Testis (tissue), 5 donors: ENCODE measurements around the gene CTSD. TPM values are rescaled to one million over a fixed set of nuclear protein-coding genes. Genes with fewer than 3 reads are reported as not detected.
"Not testable (repeated sequence)": the region's sequence is repeated elsewhere in the genome, so short reads cannot be mapped to it uniquely, and the experiment has no call there.

Source experiments
- DNase-seq: peaks from one replicate; pipeline ENCODE4 v3.0.0-alpha.2; 2019
- H3K27ac ChIP-seq, 2 donors: fragments of 200-600 bp; sonication (generic); one replicate each; pipeline ENCODE4 v1.5.1; 2019
- H3K27me3 ChIP-seq: fragments of 200-600 bp; sonication (generic); one replicate; pipeline ENCODE4 v1.5.1; 2019
- H3K36me3 ChIP-seq: fragments of 200-600 bp; sonication (generic); one replicate; pipeline ENCODE4 v1.5.1; 2017; ENCODE audit warnings: low read depth; ENCODE audit errors: missing control alignments
- H3K4me1 ChIP-seq: fragments of 200-600 bp; sonication (generic); one replicate; pipeline ENCODE4 v1.5.1; 2019
- H3K4me3 ChIP-seq, 2 donors: fragments of 200-600 bp; sonication (generic); one replicate each; pipeline ENCODE4 v1.5.1; 2017 to 2019
- H3K9me3 ChIP-seq: fragments of 200-600 bp; sonication (generic); one replicate; pipeline ENCODE4 v1.5.1; 2017
- CTCF ChIP-seq, 3 experiments: fragments of 450-650 bp in 2 of 3; fragments of 200-600 bp in 1 of 3; sonication (generic) in 1 of 3; IDR thresholded peaks; one replicate each; pipeline ENCODE4 v1.5.1; 2016 to 2019; ENCODE audit warnings: antibody characterized with exemption in 3 of 3, mild to moderate bottlenecking in 2 of 3, moderate library complexity in 1 of 3
- POLR2A ChIP-seq: fragments of 450-650 bp; IDR thresholded peaks from one replicate; pipeline ENCODE4 v1.6.1; 2017; ENCODE audit warnings: antibody characterized with exemption, mild to moderate bottlenecking, moderate library complexity
- WGBS, 2 donors: methylation state at CpG; one replicate each; pipeline ENCODE4 v1.1.5; 2018; 5-methylcytosine and 5-hydroxymethylcytosine counted together
- intact Hi-C: fragments of 100-400 bp; cut with DNase I; formaldehyde crosslinking; loops from one replicate; pipeline ENCODE4 v1.15.1; 2023; ENCODE audit warnings: low total_unique reads
- long read RNA-seq, 2 donors: transcript quantifications; one replicate each; lab custom pipeline, GENCODE V29; 2026
- polyA plus RNA-seq: library from polyadenylated mRNA; stranded (reverse); fragments of 350-450 nt; fragmentation: Illumina TruSeq; extraction: RNeasy Lipid Tissue Mini Kit (QIAGEN cat#74804); gene quantifications from one replicate; pipeline ENCODE4 v1.2.3, GENCODE V29; 2014; ENCODE audit warnings: low read depth, low replicate concordance; ENCODE audit not compliant: insufficient read depth
- total RNA-seq, 2 donors: library from RNA; depleted of rRNA; stranded (reverse); fragments of >200 nt; gene quantifications; one replicate each; pipeline ENCODE4 v1.2.3, GENCODE V29; 2016

CTSD gene
- total RNA-seq (100 to 1,000 TPM; 522 to 897 TPM), polyA plus RNA-seq (486 TPM)
- long read RNA-seq, donor 1, transcript CTSD-201 (9 exons, 2,123 nt), result major isoform, 87 of 169 reads
- long read RNA-seq, donor 1, partial matches to known transcripts, result 80 of 169 reads
- long read RNA-seq, donor 1, other reads (novel, unspliced or antisense), result 0 of 169 reads
- long read RNA-seq, donor 2, transcript CTSD-201 (9 exons, 2,123 nt), result major isoform, 61 of 79 reads
- long read RNA-seq, donor 2, partial matches to known transcripts, result 17 of 79 reads
- long read RNA-seq, donor 2, other reads (novel, unspliced or antisense), result 0 of 79 reads

GRCh38 chr11:1763796-1764661 is at the start of gene CTSD:
Gene CTSD (minus strand): TSS chr11:1763927. CDS start chr11:1763859, 68 bp downstream.
- H3K36me3 ChIP-seq, result no peaks in the 10 kb centered on the region
- peak within 1 kb of the TSS; percentile 79 to 97 for H3K4me3 ChIP-seq
- TF ChIP-seq CTCF (IDR thresholded peaks at IDR 0.05) (no peak), POLR2A (peak; percentile 15)
- WGBS, 2 donors, result 1 to 4% methylated on average over 8 to 36 of the region's 85 CpGs
- H3K9me3 ChIP-seq, result no peaks in the 10 kb centered on the region
- intact Hi-C loops, result no loop called here
- DNase-seq, result peak; percentile 93
- H3K27ac ChIP-seq, result peak within 1 kb of the TSS; percentile 81 to 88
- H3K4me1 ChIP-seq, result peaks cover 36% of the 10 kb centered on the region
- H3K27me3 ChIP-seq, result no peaks in the 10 kb centered on the region

GRCh38 chr11:1813356-1813755 is 49.6 kb upstream of the CTSD start:
- H3K36me3 ChIP-seq, H3K9me3 ChIP-seq, H3K4me3 ChIP-seq, H3K4me1 ChIP-seq, H3K27me3 ChIP-seq, intact Hi-C loops: not testable (repeated sequence)
- 64 to 65% methylated on average over 9 of the region's 9 CpGs for WGBS, 2 donors
- H3K27ac ChIP-seq, result peak overlapping the region; percentile 14 to 60
- peak; percentile 91 for DNase-seq

GRCh38 chr11:1812801-1813200 is 49.1 kb upstream of the CTSD start:
- H3K27me3 ChIP-seq, result no peaks in the 10 kb centered on the region
- 72 to 75% methylated on average over 15 of the region's 15 CpGs for WGBS, 2 donors

GRCh38 chr11:1812274-1812673 is 48.5 kb upstream of the CTSD start:
- TF ChIP-seq POLR2A (no peak), CTCF (IDR thresholded peaks at IDR 0.05) (no peak)
- Histone ChIP-seq H3K27me3 (no peaks in the 10 kb centered on the region), H3K9me3 (no peaks in the 10 kb centered on the region), H3K4me3 (no peak overlapping the region), H3K27ac (peak overlapping the region in 1 of 2 donors; percentile 60), H3K4me1 (peaks cover 9% of the 10 kb centered on the region), H3K36me3 (no peaks in the 10 kb centered on the region)
- intact Hi-C loops, result no loop called here
- WGBS, 2 donors, result 85 to 89% methylated on average over 5 of the region's 5 CpGs
- no peak for DNase-seq

More at GRCh38 chr11:1812801-1813200, 49.1 kb upstream of the CTSD start:
- Histone ChIP-seq H3K4me3 (no peak overlapping the region), H3K36me3 (no peaks in the 10 kb centered on the region), H3K27ac (peak overlapping the region; percentile 14 to 60), H3K9me3 (no peaks in the 10 kb centered on the region), H3K4me1 (peaks cover 6% of the 10 kb centered on the region)
- TF ChIP-seq POLR2A, result no peak
- TF ChIP-seq CTCF (IDR thresholded peaks at IDR 0.05), result no peak
- no peak for DNase-seq
- intact Hi-C loops, result no loop called here

- H3K4me3 ChIP-seq, result no peak overlapping the region
- H3K27me3 ChIP-seq, result no peaks in the 10 kb centered on the region
- no peaks in the 10 kb centered on the region for H3K9me3 ChIP-seq
- peaks cover 14% of the 10 kb centered on the region for H3K4me1 ChIP-seq
- TF ChIP-seq CTCF (IDR thresholded peaks at IDR 0.05) (no peak), POLR2A (no peak)
- WGBS, 2 donors, result 84% methylated on average over 10 of the region's 10 CpGs
- intact Hi-C loops, result no loop called here
- no peak for DNase-seq
- no peak overlapping the region for H3K27ac ChIP-seq
- H3K36me3 ChIP-seq, result no peaks in the 10 kb centered on the region
These were observed 47.0 kb upstream of the CTSD start for GRCh38 chr11:1810761-1811160.
